Measurements from ENCODE around the gene RNU7-1. TPM values are rescaled to one million over a fixed set of nuclear protein-coding genes. Genes with fewer than 3 reads are reported as not detected.

Gene RNU7-1
- total and polyA plus RNA-seq, 2 experiments from 2014 or later, result not detected

DNA sequence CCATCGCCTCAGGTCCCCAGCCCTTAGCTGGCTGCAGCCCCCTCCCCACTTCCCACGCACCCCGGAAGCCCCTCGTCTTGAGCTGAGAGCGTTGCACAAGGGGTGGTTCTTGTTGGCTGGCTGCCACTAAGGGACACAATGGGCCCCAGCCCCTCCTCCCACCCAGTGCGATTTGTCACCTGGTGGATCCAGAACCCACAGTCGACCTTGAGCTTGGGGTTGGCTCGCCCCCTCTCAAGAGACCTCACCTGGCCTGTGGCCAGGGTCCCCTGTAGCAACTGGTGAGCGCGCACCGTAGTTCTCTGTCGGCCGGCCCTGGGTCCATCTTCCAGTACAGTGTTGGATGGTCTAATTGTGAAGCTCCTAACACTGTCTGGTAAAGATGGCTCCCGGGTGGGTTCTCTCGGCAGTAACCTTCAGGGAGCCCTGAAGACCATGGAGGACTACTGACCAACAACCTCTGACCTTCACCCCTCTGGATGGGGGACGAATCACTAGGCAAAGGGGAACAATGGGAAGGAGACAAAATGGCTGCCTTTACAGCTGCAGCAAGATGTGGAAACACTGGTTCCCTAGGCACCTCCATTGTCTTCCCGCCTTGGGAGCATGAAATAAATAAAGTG lies 20.3 kb downstream of the RNU7-1 start:
- Histone ChIP-seq H3K9ac (no peak overlapping the region), H4K20me1 (ENCODE audit: insufficient read depth) (no peaks in the 10 kb centered on the region), H3F3A (ENCODE audit: insufficient read depth) (peaks cover 44% of the 10 kb centered on the region), H3K79me2 (ENCODE audit: insufficient read depth) (peaks cover 15% of the 10 kb centered on the region), H3K36me3 (ENCODE audit: low read depth) (peaks cover 26% of the 10 kb centered on the region), H2AFZ (no peak overlapping the region), H3K9me3 (ENCODE audit: low read depth) (no peaks in the 10 kb centered on the region), H3K4me1 (ENCODE audit: insufficient read depth) (peaks cover 9% of the 10 kb centered on the region; the same call in 1 of the 2 replicates), H3K9me2 (ENCODE audit: insufficient read depth) (no peaks in the 10 kb centered on the region), H3K27me3 (replicated peaks; ENCODE audit: insufficient read depth) (no peaks in the 10 kb centered on the region), H3K4me3 (no peak overlapping the region), H3K4me2 (ENCODE audit: unreplicated experiment) (no peak overlapping the region), H3K27ac (no peak overlapping the region)
- TF ChIP-seq EZH2phosphoT487 (IDR thresholded peaks at IDR 0.05; ENCODE audit: insufficient read depth, low read depth), result no peak
- TF ChIP-seq EZH2 (IDR thresholded peaks at IDR 0.05; ENCODE audit: insufficient read depth, poor library complexity, severe bottlenecking), result no peak
- in situ Hi-C loops (cut with MboI), result no loop called here
- WGBS, 2 experiments (ENCODE audit: low coverage in 1 of 2, low lambda C conversion rate in 2 of 2, missing lambda C conversion rate in 2 of 2), result 86% methylated on average over 12 to 17 of the region's 17 CpGs
- DNase-seq, result no peak

DNA sequence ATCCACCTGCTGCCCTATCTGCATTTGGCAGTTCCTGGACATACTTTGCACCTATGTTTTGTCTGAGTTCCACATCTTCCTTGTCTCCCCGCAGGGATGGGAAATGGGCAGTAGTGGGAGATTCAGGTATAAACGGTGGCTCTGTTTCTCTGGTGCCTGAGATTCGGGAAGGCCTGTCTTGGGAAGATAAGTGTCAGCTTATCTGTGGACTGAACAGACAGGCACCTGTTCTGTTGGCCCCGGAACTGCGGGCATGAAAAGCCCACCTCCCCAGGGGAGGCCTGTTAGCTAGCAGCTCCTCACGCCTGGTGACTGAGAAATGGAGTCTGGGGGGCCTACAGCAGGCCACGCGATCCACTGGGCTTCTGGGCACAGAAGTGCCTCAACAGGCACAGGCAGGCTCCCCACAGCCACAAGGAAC lies 21.0 kb downstream of the RNU7-1 start:
- Histone ChIP-seq H2AFZ (no peak overlapping the region), H4K20me1 (ENCODE audit: insufficient read depth) (no peaks in the 10 kb centered on the region), H3K4me3 (no peak overlapping the region), H3K79me2 (ENCODE audit: insufficient read depth) (peaks cover 22% of the 10 kb centered on the region), H3F3A (ENCODE audit: insufficient read depth) (peaks cover 45% of the 10 kb centered on the region), H3K4me2 (ENCODE audit: unreplicated experiment) (no peak overlapping the region), H3K9ac (peak overlapping the region; percentile 58; the same call in 1 of the 2 replicates), H3K9me2 (ENCODE audit: insufficient read depth) (no peaks in the 10 kb centered on the region), H3K9me3 (ENCODE audit: low read depth) (no peaks in the 10 kb centered on the region), H3K36me3 (ENCODE audit: low read depth) (peaks cover 27% of the 10 kb centered on the region), H3K4me1 (ENCODE audit: insufficient read depth) (peaks cover 15% of the 10 kb centered on the region; the same call in 1 of the 2 replicates), H3K27ac (peak overlapping the region; percentile 53), H3K27me3 (replicated peaks; ENCODE audit: insufficient read depth) (no peaks in the 10 kb centered on the region)
- TF ChIP-seq EZH2 (IDR thresholded peaks at IDR 0.05; ENCODE audit: insufficient read depth, poor library complexity, severe bottlenecking), result no peak
- TF ChIP-seq EZH2phosphoT487 (IDR thresholded peaks at IDR 0.05; ENCODE audit: insufficient read depth, low read depth), result no peak
- WGBS, 2 experiments (ENCODE audit: low coverage in 1 of 2, low lambda C conversion rate in 2 of 2, missing lambda C conversion rate in 2 of 2), result 73 to 78% methylated on average over 8 of the region's 8 CpGs
- no peak for DNase-seq
- in situ Hi-C loops (cut with MboI), result no loop called here

DNA sequence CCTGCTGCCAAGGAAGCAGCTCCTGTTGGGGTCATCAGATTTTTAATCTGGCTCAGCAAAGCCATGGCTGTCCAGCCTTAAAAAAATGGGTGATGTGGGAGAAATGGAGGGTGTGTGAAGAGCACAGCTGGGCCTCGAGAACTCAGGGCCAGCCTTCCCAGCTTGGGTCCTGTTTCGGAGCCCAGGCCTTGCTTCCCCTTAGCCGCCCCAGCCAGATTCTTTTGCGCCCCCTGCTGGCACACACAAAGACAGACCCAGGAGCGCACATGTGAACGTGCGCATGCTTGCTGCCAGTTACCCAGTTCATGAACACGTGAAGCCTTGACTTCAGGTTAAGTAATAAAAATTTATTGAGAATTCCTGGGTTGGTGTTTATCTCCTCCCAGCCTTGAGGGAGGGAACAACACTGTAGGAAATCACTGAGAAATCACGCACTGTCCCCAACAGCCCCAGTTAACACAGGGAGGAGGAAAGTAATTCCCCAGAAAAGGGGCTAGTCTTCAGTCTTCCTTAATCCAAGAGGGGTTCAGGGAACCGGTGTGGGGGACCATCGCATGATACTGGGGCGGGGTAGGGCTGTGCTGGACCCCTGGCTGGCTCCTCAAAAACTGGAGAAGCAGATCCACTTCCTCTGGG lies 21.5 kb downstream of the RNU7-1 start:
- Histone ChIP-seq H3K27me3 (replicated peaks; ENCODE audit: insufficient read depth) (no peaks in the 10 kb centered on the region), H3K4me2 (ENCODE audit: unreplicated experiment) (no peak overlapping the region), H3K4me3 (no peak overlapping the region), H3F3A (ENCODE audit: insufficient read depth) (peaks cover 45% of the 10 kb centered on the region), H3K9me3 (ENCODE audit: low read depth) (no peaks in the 10 kb centered on the region), H4K20me1 (ENCODE audit: insufficient read depth) (no peaks in the 10 kb centered on the region), H3K4me1 (ENCODE audit: insufficient read depth) (peaks cover 15% of the 10 kb centered on the region; the same call in 1 of the 2 replicates), H2AFZ (no peak overlapping the region), H3K79me2 (ENCODE audit: insufficient read depth) (peaks cover 27% of the 10 kb centered on the region), H3K27ac (peak overlapping the region; percentile 53), H3K36me3 (ENCODE audit: low read depth) (peaks cover 27% of the 10 kb centered on the region), H3K9ac (peak overlapping the region; percentile 58; the same call in 1 of the 2 replicates), H3K9me2 (ENCODE audit: insufficient read depth) (no peaks in the 10 kb centered on the region)
- in situ Hi-C loops (cut with MboI), result no loop called here
- DNase-seq, result peak; percentile 89
- WGBS, 2 experiments (ENCODE audit: low coverage in 1 of 2, low lambda C conversion rate in 2 of 2, missing lambda C conversion rate in 2 of 2), result 25 to 28% methylated on average over 12 of the region's 12 CpGs
- TF ChIP-seq EZH2 (IDR thresholded peaks at IDR 0.05; ENCODE audit: insufficient read depth, poor library complexity, severe bottlenecking) (no peak), EZH2phosphoT487 (IDR thresholded peaks at IDR 0.05; ENCODE audit: insufficient read depth, low read depth) (no peak)

DNA sequence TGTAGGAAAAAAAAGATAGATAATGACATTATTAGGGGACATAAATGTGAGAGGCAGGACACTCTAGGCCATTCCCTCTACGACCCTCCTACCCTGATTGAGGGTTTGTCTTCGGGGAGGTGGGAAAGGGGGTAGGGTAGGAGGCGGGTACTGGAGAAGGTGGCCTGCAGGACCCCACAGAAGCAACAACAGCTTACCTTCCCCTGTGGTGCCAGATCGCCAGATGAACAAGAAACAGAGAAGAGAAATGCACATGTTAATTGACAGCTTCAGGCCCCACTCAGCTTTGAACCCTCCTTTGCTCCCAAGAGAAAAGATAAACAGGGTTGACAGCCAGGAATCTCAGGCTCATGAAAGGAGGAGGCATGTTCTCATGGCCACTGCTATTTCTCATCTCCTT lies 22.1 kb downstream of the RNU7-1 start:
- H3K27ac ChIP-seq, result peak overlapping the region; percentile 53; the same call in 1 of the 2 replicates
- peaks cover 45% of the 10 kb centered on the region for H3F3A ChIP-seq (ENCODE audit: insufficient read depth)
- WGBS, 2 experiments (ENCODE audit: low coverage in 1 of 2, low lambda C conversion rate in 2 of 2, missing lambda C conversion rate in 2 of 2), result 83 to 87% methylated on average over 4 of the region's 4 CpGs
- no peaks in the 10 kb centered on the region for H3K9me2 ChIP-seq (ENCODE audit: insufficient read depth)
- H4K20me1 ChIP-seq (ENCODE audit: insufficient read depth), result no peaks in the 10 kb centered on the region
- in situ Hi-C loops (cut with MboI), result no loop called here
- H3K27me3 ChIP-seq (replicated peaks; ENCODE audit: insufficient read depth), result no peaks in the 10 kb centered on the region
- H3K9ac ChIP-seq, result no peak overlapping the region
- peaks cover 15% of the 10 kb centered on the region; the same call in 1 of the 2 replicates for H3K4me1 ChIP-seq (ENCODE audit: insufficient read depth)
- TF ChIP-seq EZH2 (IDR thresholded peaks at IDR 0.05; ENCODE audit: insufficient read depth, poor library complexity, severe bottlenecking) (no peak), EZH2phosphoT487 (IDR thresholded peaks at IDR 0.05; ENCODE audit: insufficient read depth, low read depth) (no peak)
- DNase-seq, result no peak
- no peak overlapping the region for H3K4me3 ChIP-seq
- no peaks in the 10 kb centered on the region for H3K9me3 ChIP-seq (ENCODE audit: low read depth)
- peaks cover 31% of the 10 kb centered on the region for H3K79me2 ChIP-seq (ENCODE audit: insufficient read depth)
- H3K36me3 ChIP-seq (ENCODE audit: low read depth), result peaks cover 27% of the 10 kb centered on the region
- H3K4me2 ChIP-seq (ENCODE audit: unreplicated experiment), result no peak overlapping the region
- H2AFZ ChIP-seq, result no peak overlapping the region
